Germinal center (tissue), 1 donor: ENCODE results near the gene TBC1D3L.
"Not testable (repeated sequence)": the region's sequence is repeated elsewhere in the genome, so short reads cannot be mapped to it uniquely, and the experiment has no call there.

Experiments used
- DNase-seq: peaks from one replicate; pipeline ENCODE4 v3.0.0; 2012; ENCODE audit warnings: mixed read lengths, low spot score

TBC1D3L gene

GRCh38 chr17:37988960-37989359, at the start of gene TBC1D3L:
Gene TBC1D3L (minus strand): TSS chr17:37989060. CDS start chr17:37987520, 1,540 bp downstream.
- DNase-seq: not testable (repeated sequence)

GRCh38 chr17:38003676-38004075, 14.8 kb upstream of the TBC1D3L start, which contains the start of gene TBC1D3D:
Gene TBC1D3D (plus strand): TSS chr17:38003976. CDS start chr17:38005561, 1,585 bp downstream.
- DNase-seq: not testable (repeated sequence)
